Osteocyte (in vitro differentiated cells): ENCODE results near the gene PPIL1. TPM values are rescaled to one million over a fixed set of nuclear protein-coding genes. Genes with fewer than 3 reads are reported as not detected.

Experiments used
- DNase-seq: peaks from one replicate; pipeline ENCODE4 v3.0.0; 2021; ENCODE audit warnings: mixed read lengths; ENCODE audit not compliant: unreplicated experiment; ENCODE audit errors: extremely low spot score
- H3K27ac Mint-ChIP-seq: one replicate; pipeline ENCODE4 v1.8.0; 2021; ENCODE audit warnings: mild to moderate bottlenecking, mixed read lengths; ENCODE audit not compliant: unreplicated experiment
- H3K27me3 Mint-ChIP-seq: one replicate; pipeline ENCODE4 v1.8.0; 2021; ENCODE audit warnings: mixed read lengths; ENCODE audit not compliant: unreplicated experiment
- H3K36me3 Mint-ChIP-seq: one replicate; pipeline ENCODE4 v1.8.0; 2021; ENCODE audit warnings: mixed read lengths; ENCODE audit not compliant: unreplicated experiment
- H3K4me1 Mint-ChIP-seq: one replicate; pipeline ENCODE4 v1.8.0; 2021; ENCODE audit warnings: mixed read lengths; ENCODE audit not compliant: unreplicated experiment
- H3K4me3 Mint-ChIP-seq: one replicate; pipeline ENCODE4 v1.8.0; 2021; ENCODE audit warnings: mild to moderate bottlenecking, moderate library complexity, mixed read lengths; ENCODE audit not compliant: unreplicated experiment
- H3K9me3 Mint-ChIP-seq: one replicate; pipeline ENCODE4 v1.8.0; 2021; ENCODE audit warnings: mixed read lengths; ENCODE audit not compliant: unreplicated experiment
- total RNA-seq: library from RNA; stranded (reverse); gene quantifications from 2 replicates; pipeline ENCODE4 v1.2.1, GENCODE V29; 2021
- TF ChIP-seq, protein P1 (sequence below): fragments of 200-600 bp; sonication (generic); IDR thresholded peaks from 2 replicates; pipeline ENCODE4 v1.5.0; 2021; ENCODE audit warnings: antibody characterized with exemption, mild to moderate bottlenecking, moderate library complexity

The PPIL1 gene
- total RNA-seq, 1 donor from 2014 or later: 21.0 TPM

DNA sequence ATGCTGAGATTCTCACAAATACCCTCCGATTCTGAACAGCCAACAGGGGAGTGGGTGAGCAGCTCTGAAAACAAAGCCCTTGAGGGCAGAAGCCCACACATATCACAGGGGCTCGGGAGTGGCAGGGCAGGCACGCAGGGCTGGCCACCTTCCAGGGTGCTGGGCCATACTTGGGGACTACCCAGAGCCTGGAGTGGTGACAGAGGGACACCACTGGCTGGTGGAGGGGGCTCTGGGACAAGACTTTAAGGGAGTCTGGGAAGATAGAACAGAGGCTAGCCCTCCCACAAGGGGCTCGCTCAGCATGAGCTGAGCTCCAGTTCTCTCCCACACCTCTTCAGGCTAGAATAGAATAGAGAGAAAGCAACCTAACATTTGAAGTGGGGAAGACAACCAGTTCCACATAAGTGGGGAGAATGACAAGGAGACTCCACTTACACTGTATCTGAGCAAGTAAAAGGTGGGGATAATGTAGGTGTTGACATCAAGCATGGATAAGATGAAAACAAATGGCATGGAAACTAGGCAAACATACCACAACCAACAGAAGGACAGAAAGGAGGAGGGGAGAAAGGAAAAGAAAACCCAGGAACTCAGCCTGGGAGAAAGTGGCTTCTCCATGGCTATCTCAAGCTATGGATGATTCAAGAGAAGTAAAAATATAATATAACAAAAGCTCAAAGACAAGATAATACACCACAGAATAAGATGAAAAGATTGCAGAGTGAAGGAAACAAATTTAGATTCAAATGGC lies 7.0 kb downstream of the PPIL1 start:
- H3K4me1 Mint-ChIP-seq: no peaks in the 10 kb centered on the region
- H3K27ac Mint-ChIP-seq: no peak overlapping the region
- H3K36me3 Mint-ChIP-seq: peaks cover 11% of the 10 kb centered on the region
- no peaks in the 10 kb centered on the region for H3K27me3 Mint-ChIP-seq
- no peak overlapping the region for H3K4me3 Mint-ChIP-seq
- TF ChIP-seq, protein P1, sequence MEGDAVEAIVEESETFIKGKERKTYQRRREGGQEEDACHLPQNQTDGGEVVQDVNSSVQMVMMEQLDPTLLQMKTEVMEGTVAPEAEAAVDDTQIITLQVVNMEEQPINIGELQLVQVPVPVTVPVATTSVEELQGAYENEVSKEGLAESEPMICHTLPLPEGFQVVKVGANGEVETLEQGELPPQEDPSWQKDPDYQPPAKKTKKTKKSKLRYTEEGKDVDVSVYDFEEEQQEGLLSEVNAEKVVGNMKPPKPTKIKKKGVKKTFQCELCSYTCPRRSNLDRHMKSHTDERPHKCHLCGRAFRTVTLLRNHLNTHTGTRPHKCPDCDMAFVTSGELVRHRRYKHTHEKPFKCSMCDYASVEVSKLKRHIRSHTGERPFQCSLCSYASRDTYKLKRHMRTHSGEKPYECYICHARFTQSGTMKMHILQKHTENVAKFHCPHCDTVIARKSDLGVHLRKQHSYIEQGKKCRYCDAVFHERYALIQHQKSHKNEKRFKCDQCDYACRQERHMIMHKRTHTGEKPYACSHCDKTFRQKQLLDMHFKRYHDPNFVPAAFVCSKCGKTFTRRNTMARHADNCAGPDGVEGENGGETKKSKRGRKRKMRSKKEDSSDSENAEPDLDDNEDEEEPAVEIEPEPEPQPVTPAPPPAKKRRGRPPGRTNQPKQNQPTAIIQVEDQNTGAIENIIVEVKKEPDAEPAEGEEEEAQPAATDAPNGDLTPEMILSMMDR: no peak
- no peak for DNase-seq
- H3K9me3 Mint-ChIP-seq: no peaks in the 10 kb centered on the region

DNA sequence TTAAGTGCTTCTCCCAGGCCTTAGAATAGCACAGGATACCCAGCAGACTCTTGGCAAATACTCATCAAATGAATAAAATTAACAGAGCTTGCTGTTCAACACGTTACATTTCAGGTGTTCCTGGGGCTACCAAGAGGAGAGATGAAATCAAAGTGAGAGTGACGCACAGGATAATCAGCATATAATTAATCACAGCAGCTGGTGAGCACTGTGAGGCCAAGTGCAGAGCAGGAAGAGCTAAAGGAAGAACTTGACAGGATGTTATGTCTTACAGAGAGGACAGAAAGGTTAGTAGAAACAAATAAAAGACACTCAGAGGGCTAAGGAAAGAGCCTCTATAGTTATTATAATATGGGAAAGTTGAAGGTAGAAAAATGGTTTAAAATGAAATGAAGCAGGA lies 8.8 kb downstream of the PPIL1 start:
- no peak for DNase-seq
- H3K9me3 Mint-ChIP-seq: no peaks in the 10 kb centered on the region
- H3K4me1 Mint-ChIP-seq: no peaks in the 10 kb centered on the region
- H3K27ac Mint-ChIP-seq: no peak overlapping the region
- no peak overlapping the region for H3K4me3 Mint-ChIP-seq
- TF ChIP-seq, protein P1: no peak
- H3K36me3 Mint-ChIP-seq: peaks cover 8% of the 10 kb centered on the region
- H3K27me3 Mint-ChIP-seq: no peaks in the 10 kb centered on the region

DNA sequence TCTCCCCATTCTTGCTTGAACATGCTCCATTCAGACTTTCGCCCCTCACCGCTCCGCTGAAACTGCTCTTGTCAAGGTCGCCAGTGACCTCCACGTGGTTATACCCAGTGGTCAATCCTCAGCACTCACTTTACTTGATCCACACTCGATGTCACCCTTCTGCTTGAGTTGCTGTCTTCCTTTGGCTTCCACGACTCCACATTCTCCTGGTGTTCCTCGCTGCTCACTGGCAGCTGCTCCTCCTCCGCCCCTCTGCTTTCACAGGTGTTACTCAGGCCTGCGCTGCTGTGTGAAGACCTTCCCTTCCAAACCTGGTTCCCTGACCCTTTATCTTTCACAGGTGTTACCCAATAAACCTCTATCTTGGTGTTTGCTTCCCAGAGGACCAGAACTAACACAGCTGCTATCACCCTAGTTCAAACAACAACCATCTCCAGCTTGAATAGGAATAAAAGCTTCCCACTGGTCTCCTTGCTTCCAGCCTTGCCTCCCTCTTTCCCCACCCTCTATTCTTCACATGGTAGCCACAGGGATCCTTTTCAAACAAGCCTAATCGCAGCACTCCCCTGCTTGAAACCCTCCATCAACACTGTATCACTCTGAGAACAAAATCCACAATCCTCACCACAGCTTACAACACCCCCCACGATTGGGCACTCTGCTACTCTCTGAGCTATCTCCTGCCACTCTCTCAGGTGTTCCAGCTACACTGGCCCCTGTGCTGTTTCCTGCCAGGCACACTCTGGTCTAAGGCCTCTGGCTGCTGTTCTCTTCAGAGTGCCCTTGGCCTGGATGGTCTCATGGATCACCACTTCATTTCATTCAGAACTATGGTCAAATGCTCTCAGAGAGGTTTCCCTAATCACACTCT lies 10.7 kb downstream of the PPIL1 start:
- no peak overlapping the region for H3K4me3 Mint-ChIP-seq

DNA sequence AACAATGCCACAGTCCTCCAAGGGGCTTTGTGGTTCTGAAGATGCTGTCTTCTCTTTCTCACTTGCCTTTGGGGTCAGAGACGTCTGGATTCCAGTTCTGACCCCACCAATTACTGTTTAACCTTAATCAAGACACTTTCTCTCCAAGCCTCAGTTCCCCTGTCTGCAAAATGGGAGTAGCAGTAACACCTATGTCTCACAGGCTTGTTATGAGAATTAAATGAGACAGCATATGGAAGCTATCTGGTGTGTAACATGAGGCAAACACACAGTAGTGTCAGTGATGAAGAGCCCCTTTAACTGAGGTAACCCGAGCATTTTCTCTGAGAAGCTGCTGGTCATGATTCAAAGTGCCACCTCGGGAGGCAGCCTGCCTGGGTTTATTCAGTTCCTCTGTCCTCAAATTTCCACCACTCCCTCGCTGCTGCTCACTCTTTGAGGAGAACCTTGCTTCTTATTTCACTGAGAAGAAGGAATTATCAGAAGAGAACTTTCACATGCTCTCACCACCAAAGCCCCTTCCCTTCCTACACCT lies 11.7 kb downstream of the PPIL1 start:
- no peak overlapping the region for H3K27ac Mint-ChIP-seq
- H3K27me3 Mint-ChIP-seq: no peaks in the 10 kb centered on the region
- H3K4me1 Mint-ChIP-seq: peaks cover 7% of the 10 kb centered on the region
- H3K36me3 Mint-ChIP-seq: peaks cover 7% of the 10 kb centered on the region
- H3K4me3 Mint-ChIP-seq: no peak overlapping the region
- no peak for DNase-seq
- TF ChIP-seq, protein P1: no peak
- no peaks in the 10 kb centered on the region for H3K9me3 Mint-ChIP-seq

More for the DNA sequence above, 10.7 kb downstream of the PPIL1 start:
- Mint-ChIP-seq H3K4me1 (peaks cover under 1% of the 10 kb centered on the region), H3K27me3 (no peaks in the 10 kb centered on the region), H3K27ac (no peak overlapping the region), H3K9me3 (no peaks in the 10 kb centered on the region), H3K36me3 (peaks cover 7% of the 10 kb centered on the region)
- TF ChIP-seq, protein P1: no peak
- DNase-seq: no peak
